Subcutaneous abdominal adipose tissue (tissue), 5 donors: ENCODE results near the gene AGAP1.

Experiments
- H3K27ac ChIP-seq: one replicate; pipeline ENCODE4 v1.7.0; 2013; ENCODE audit warnings: low read depth, mild to moderate bottlenecking, inconsistent platforms, low read length, moderate library complexity
- H3K27me3 ChIP-seq, 5 donors: one replicate each; pipeline ENCODE4 v1.7.0; 2013; ENCODE audit warnings: low read length in 5 of 5, inconsistent platforms in 1 of 5; ENCODE audit not compliant: control insufficient read depth in 5 of 5, insufficient read depth in 4 of 5
- H3K36me3 ChIP-seq, 5 donors: one replicate each; pipeline ENCODE4 v1.7.0; 2013; ENCODE audit warnings: low read length in 5 of 5; ENCODE audit not compliant: control insufficient read depth in 5 of 5, insufficient read depth in 5 of 5
- H3K4me1 ChIP-seq, 5 donors: one replicate each; pipeline ENCODE4 v1.7.0; 2013; ENCODE audit warnings: low read length in 5 of 5, mild to moderate bottlenecking in 3 of 5, moderate library complexity in 1 of 5; ENCODE audit not compliant: control insufficient read depth in 5 of 5, insufficient read depth in 5 of 5
- H3K4me3 ChIP-seq, 5 donors: one replicate each; pipeline ENCODE4 v1.7.0; 2013; ENCODE audit warnings: low read length in 5 of 5, low read depth in 1 of 5
- H3K9ac ChIP-seq, 5 donors: one replicate each; pipeline ENCODE4 v1.7.0; 2013; ENCODE audit warnings: low read length in 5 of 5, mild to moderate bottlenecking in 4 of 5, moderate library complexity in 3 of 5
- H3K9me3 ChIP-seq, 5 donors: one replicate each; pipeline ENCODE4 v1.7.0; 2013; ENCODE audit warnings: low read length in 5 of 5; ENCODE audit not compliant: control insufficient read depth in 5 of 5
- donor health status: healthy.
- donor health status: healthy.
- donor health status: healthy.
- donor health status: healthy.
- donor health status: healthy.

Gene AGAP1

DNA sequence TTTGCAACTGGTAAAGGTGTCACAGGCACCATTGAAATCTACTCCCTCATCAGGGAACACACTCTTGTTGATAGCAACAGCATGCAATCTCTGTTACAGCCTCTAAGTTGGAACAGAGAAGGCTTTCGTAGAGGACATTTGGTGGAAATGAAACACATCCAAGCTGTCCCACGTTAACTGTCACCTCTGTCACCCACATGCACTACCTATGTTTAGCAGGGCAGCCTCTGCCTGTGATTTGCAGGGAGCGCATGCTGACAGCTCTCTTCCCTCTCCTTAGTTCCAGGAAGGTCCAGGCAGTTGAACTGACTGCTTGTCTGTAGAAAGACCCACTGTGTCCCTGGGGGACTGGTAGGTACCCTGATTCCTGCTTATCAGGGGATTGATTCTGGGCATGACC is 367.5 kb downstream of the AGAP1 start:
- H3K4me3 ChIP-seq: no peak overlapping the region
- H3K27ac ChIP-seq: no peak overlapping the region
- no peak overlapping the region for H3K9ac ChIP-seq
- peaks cover 0 to 18% (median 9%) of the 10 kb centered on the region in 5 donors for H3K4me1 ChIP-seq
- no peaks in the 10 kb centered on the region for H3K36me3 ChIP-seq
- no peaks in the 10 kb centered on the region for H3K27me3 ChIP-seq
- H3K9me3 ChIP-seq: no peaks in the 10 kb centered on the region

DNA sequence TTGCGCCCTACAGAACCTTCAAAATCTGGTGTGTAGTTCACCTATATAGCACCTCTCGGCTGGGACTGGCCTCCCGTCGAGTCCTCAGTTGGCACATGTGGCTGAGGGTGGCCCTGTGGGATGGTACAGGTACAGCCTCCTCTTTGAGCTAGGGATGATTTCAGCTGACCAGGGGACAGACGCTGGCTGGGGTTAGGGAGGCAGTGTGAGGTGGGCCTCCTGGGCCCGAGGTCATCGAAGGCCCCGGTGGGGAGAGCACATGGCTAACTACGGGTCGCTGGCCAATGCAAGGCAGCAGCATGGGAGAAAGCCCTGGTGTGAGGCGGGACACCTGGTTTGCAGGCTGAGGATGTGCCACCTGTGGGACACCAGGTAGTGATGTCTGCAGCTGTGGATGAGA is 369.6 kb downstream of the AGAP1 start:
- H3K4me1 ChIP-seq: peaks cover 0 to 16% (median 9%) of the 10 kb centered on the region in 5 donors
- H3K9ac ChIP-seq: no peak overlapping the region
- H3K9me3 ChIP-seq: no peaks in the 10 kb centered on the region
- H3K36me3 ChIP-seq: no peaks in the 10 kb centered on the region
- H3K4me3 ChIP-seq: no peak overlapping the region
- no peak overlapping the region for H3K27ac ChIP-seq
- no peaks in the 10 kb centered on the region for H3K27me3 ChIP-seq

DNA sequence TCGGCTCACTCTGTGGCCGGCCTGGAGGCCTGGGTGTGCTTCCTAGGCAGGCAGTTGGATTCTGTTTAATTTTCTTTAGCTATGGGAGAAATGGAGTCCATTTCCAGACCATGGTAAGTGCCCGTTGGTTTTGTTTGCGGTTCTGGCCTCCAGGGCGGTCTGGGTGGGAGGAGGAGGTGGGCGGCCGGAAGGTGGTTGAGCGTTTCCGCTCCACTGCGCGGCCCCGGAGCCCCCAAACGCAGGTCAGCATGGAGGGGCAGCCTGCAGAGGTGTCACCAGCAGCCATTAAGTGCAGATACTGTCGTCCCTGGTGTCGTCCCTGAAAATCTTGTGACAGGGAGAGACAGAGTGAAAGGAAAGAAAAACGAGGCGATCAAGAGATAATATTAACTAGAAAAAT is 370.5 kb downstream of the AGAP1 start:
- no peak overlapping the region for H3K9ac ChIP-seq
- no peak overlapping the region for H3K27ac ChIP-seq
- H3K36me3 ChIP-seq: no peaks in the 10 kb centered on the region
- H3K27me3 ChIP-seq: no peaks in the 10 kb centered on the region
- H3K9me3 ChIP-seq: no peaks in the 10 kb centered on the region
- peaks cover 0 to 22% (median 14%) of the 10 kb centered on the region in 5 donors for H3K4me1 ChIP-seq
- no peak overlapping the region for H3K4me3 ChIP-seq

DNA sequence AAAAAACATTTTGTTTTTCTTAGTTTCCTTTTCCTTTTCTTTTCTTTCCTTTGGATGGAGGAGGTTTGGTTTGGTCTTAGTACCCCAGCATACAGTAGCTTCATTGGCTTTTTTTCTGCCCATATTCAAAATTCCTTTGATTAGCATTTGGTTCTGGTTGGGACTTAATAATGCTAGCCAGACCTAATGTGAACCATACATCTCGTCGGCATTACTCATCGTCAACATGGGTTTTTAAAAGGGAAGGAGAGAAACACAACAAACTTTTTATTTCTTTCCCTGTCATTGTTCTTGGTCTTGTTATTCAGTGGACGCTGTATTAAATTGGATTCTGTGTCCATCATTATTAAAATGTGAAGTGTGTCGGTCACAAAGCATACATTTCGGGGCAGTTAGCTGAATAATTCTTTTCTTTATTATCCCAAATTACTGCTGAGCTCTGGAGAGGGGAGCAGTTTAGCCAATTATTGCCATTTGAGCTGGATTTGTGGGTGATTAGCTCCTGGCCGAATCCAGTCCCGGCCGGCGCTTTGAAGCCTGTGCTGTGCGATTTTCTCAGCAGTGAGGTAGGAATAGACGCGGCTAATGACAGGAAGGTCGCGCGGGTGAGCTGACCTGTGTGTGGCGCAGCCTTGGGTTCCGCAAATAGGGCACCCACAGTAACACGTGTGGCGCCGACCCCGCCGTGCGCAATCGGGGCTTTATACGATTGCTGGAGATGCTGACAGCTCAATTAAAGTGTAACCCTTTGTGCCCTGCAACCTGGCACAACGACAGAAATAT is 371.1 kb downstream of the AGAP1 start:
- H3K27ac ChIP-seq: no peak overlapping the region
- H3K9ac ChIP-seq: no peak overlapping the region
- H3K4me3 ChIP-seq: no peak overlapping the region

DNA sequence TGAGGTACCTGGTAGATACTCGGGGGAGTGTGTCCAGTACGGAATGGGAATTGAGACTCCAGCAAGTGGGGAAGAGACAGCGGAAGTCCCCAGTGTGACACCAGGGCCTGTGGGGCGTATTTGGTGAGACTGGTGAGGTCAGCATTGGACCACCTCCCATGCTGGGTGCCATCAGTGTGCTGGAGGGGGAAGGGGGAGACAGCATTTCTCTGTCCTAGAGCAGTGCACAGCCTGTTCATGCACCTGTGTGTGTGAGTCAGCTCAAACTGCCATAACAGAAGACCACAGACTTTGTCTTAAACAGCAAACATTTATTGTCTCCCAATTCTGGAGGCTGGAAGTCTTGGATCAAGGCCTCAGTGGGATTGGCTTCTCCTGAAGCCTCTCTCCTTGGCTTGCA is 372.5 kb downstream of the AGAP1 start:
- Histone ChIP-seq H3K4me3 (no peak overlapping the region), H3K9ac (no peak overlapping the region), H3K4me1 (peaks cover 1 to 20% (median 11%) of the 10 kb centered on the region in 5 donors), H3K27me3 (no peaks in the 10 kb centered on the region), H3K36me3 (no peaks in the 10 kb centered on the region), H3K9me3 (peaks cover 0 to 10% (median 5%) of the 10 kb centered on the region in 5 donors), H3K27ac (no peak overlapping the region)

More for the DNA sequence above, 371.1 kb downstream of the AGAP1 start:
- no peaks in the 10 kb centered on the region for H3K27me3 ChIP-seq
- peaks cover 0 to 3% (median 0%) of the 10 kb centered on the region in 5 donors for H3K9me3 ChIP-seq
- peaks cover 1 to 21% (median 11%) of the 10 kb centered on the region in 5 donors for H3K4me1 ChIP-seq
- no peaks in the 10 kb centered on the region for H3K36me3 ChIP-seq

DNA sequence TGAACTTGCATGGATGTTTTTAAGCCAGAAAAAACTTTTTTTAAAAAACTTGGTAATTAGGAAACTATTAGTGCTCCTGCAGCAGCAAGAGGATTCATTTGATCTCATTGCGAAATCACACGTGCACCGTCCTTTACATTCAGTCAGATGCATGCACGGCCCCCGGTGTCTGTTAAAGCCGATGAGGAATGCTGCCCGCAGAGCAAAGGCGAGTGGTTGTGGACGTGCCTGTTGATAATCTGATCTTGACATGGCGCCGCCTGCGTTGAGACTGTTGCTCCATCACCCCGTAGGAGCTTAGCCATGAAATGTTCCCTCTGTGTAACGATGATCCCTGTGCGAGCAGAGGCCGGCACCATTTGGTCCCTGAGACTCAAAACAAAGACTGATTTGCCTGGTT is 374.4 kb downstream of the AGAP1 start:
- peaks cover 1 to 20% (median 11%) of the 10 kb centered on the region in 5 donors for H3K4me1 ChIP-seq
- H3K4me3 ChIP-seq: peak overlapping the region in 3 of 5 donors; percentile 3 to 67 (median 60)
- peak overlapping the region in 1 of 5 donors; percentile 22 for H3K9ac ChIP-seq
- H3K27ac ChIP-seq: peak overlapping the region; percentile 50
- H3K36me3 ChIP-seq: no peaks in the 10 kb centered on the region
- H3K27me3 ChIP-seq: no peaks in the 10 kb centered on the region
- peaks cover 0 to 10% (median 5%) of the 10 kb centered on the region in 5 donors for H3K9me3 ChIP-seq

DNA sequence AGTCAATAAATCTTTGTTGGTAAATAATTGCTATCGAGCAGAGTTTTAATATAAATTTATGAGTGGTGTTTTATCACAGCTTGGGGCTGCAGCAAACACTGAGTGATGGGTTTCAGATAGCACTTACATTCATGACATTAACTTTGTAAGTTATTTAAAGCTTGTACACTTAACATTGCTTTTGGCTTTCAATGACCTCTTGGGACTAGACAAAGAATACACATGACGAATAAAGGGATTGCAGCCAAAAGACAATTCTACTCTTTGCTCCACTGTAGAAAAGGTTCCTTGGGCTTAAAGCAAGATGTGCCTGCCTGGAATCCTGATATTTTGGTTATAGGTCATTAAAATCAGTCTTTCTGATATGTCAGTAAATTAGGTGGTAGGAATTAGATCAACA is 374.8 kb downstream of the AGAP1 start:
- H3K36me3 ChIP-seq: no peaks in the 10 kb centered on the region
- H3K9me3 ChIP-seq: peaks cover 0 to 10% (median 5%) of the 10 kb centered on the region in 5 donors
- peak overlapping the region; percentile 50 for H3K27ac ChIP-seq
- H3K27me3 ChIP-seq: no peaks in the 10 kb centered on the region
- H3K4me3 ChIP-seq: peak overlapping the region in 3 of 5 donors; percentile 3 to 67 (median 60)
- peak overlapping the region in 2 of 5 donors; percentile 21 to 22 for H3K9ac ChIP-seq
- peaks cover 1 to 20% (median 11%) of the 10 kb centered on the region in 5 donors for H3K4me1 ChIP-seq

DNA sequence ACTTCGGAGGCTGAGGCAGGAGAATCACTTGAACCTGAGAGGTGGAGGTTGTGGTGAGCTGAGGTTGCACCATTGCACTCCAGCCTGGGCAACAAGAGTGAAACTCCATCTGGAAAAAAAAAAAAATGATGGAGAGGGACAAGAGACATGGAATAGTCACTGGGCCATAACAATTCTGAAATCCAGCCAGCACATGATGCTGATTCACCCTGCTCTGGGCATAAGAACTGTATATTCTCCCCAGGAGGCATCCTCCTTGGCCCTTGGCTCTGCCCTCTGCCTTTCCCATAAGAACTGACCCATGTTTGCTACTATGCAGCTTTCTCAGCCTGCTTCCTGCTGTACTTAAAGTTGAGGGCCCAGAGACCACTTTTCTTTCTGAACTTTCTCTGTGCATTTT is 376.7 kb downstream of the AGAP1 start:
- Histone ChIP-seq H3K27me3 (no peaks in the 10 kb centered on the region), H3K9ac (no peak overlapping the region), H3K36me3 (no peaks in the 10 kb centered on the region), H3K27ac (no peak overlapping the region), H3K4me1 (peaks cover 1 to 20% (median 11%) of the 10 kb centered on the region in 5 donors), H3K9me3 (peaks cover 0 to 10% (median 5%) of the 10 kb centered on the region in 5 donors), H3K4me3 (no peak overlapping the region)

DNA sequence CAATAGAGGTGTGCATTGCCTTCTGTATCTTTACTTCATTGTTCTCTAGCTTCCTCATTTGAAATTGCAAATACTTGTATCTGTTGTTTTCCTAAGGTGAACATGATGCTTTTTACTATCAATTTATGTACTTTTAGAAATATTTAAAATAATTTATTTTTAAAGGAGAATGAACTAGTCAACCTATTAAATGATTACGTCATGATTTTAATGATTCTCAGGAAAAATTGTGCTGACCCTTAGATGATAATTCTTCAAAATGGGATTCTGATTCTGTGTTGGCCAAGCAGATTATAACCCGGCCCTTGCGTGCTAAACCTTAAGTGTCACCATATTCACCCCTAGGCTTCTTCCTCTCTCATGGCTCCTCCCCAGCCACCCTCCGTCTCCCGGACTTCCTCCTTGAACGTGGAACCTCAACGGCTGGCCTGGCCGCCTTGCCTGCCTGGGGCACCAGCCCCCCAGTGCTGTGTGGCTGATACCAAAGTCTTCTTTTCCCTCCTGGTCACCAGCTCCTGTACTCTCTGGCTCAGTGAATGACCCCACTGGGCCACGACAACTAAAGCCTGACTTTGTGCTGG is 382.3 kb downstream of the AGAP1 start:
- Histone ChIP-seq H3K4me1 (no peaks in the 10 kb centered on the region), H3K27ac (no peak overlapping the region), H3K4me3 (no peak overlapping the region), H3K27me3 (no peaks in the 10 kb centered on the region), H3K9me3 (peaks cover 0 to 2% (median 0%) of the 10 kb centered on the region in 5 donors), H3K36me3 (no peaks in the 10 kb centered on the region), H3K9ac (no peak overlapping the region)

DNA sequence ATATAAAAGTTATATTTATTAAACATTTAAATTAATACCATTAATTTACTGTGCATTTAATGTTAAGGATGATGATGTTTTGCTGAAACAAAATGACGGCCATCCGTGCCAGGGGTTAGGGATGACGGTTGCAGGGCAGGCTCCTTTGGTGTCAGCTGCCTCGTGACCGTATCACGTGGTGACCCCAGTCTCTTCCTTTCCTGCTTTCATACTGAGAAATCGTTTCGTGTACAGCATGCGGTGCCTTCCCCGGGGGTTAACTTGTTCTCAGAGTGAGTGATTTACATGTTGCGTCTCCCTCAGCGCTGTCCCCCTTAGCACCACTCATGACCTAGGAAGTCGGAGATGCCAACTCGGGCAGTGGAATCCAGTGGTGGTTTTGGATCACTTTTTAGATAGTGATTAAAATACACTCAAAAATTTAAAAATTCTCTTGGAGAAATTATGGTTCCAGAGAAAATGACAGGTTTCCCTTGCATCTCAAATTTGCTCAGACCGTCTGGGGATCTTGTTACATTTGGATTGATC is 383.5 kb downstream of the AGAP1 start:
- Histone ChIP-seq H3K9me3 (no peaks in the 10 kb centered on the region), H3K4me1 (no peaks in the 10 kb centered on the region), H3K27ac (no peak overlapping the region), H3K36me3 (no peaks in the 10 kb centered on the region), H3K9ac (no peak overlapping the region), H3K27me3 (no peaks in the 10 kb centered on the region), H3K4me3 (no peak overlapping the region)
